ENCODE measurements around the gene RBP3. TPM values are rescaled to one million over a fixed set of nuclear protein-coding genes. Genes with fewer than 3 reads are reported as not detected.

RBP3 gene
- polyA plus RNA-seq, 4 donors = 0.07 to 0.11 (median 0.08) TPM

DNA sequence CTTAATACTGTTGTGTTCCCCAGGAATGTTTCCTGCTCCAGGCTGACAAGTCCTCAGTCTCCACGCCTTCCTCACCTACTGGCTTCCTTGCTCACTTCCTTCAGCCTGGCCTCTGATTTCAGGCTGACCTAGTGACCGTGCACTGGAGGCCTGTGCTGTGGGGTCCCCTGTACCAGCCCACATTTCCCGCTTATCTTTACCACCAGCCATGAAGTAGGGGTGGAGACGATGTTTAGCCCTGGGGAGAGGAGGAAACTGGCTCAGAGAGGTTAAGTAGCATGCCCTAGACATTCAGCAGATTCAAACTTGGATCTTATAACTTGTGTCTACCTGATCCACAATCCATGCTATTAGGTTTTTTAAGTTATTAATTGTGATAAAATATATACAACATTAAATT, 40.7 kb downstream of the RBP3 start:
- DNase-seq (ENCODE audit: low read depth in 4 of 4, low spot score in 3 of 4) = no peak

DNA sequence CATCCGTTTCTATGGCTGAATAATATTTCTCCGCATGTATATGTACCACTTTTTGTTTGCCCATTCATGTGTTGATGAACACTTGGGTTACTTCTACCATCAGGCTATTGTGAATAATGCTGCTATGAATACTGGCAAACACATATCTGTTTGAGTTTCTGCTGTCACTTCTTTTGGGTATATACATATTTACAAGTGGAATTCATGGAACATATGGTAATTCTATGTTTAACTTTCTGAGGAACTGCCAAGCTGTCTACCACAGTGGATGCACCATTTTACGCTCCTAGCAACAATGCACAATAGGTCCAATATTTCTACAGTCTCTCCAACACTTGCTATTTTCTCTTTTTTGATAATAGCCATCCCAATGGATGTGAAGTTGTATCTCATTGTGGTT, 41.5 kb downstream of the RBP3 start:
- DNase-seq (ENCODE audit: low read depth in 4 of 4, low spot score in 3 of 4) = no peak

DNA sequence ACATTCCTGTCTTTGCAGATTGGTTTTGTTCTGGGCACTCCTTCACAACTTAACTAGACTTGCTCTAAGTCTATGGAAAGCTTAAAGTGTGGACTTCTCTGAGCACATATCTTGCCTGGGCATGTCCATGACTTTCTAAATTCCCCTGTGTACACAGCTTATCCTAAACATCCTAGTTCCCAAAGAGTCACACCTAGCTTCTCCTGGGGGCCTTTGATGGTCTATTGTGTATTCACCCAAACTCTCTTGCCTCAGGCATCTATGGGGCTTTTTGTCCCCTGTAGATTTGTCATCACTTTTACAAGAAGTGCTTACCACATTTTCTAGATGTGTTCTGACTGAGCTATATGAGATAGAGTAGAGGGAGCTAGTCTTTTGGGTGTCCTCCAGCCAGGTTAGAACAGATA, 48.2 kb downstream of the RBP3 start:
- DNase-seq (ENCODE audit: low read depth in 4 of 4, low spot score in 3 of 4) = no peak

DNA sequence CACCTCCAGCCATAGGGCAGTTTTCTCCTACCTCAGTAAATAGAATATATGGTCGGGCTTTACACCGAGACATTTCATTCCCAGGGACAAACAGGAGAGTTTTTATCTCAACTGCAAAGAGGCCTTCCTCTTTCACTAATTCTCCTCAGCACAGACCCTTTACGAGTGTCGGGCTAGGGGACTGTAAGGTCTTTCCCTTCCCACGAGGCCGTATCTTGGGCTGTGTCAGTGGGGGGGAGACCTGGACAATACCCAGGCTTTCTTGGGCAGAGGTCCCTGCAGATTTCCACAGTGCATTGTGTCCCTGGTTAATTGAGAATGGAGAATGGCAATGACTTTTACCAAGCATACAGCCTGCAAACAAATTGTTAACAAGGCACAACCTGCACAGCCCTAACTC, 49.1 kb downstream of the RBP3 start:
- DNase-seq (ENCODE audit: low read depth in 4 of 4, low spot score in 3 of 4) = no peak

GRCh38 chr10:47400251-47400650, 52.1 kb downstream of the RBP3 start:
- DNase-seq (ENCODE audit: low read depth in 4 of 4, low spot score in 3 of 4) = no peak

GRCh38 chr10:47400786-47401185, 52.6 kb downstream of the RBP3 start:
- no peak for DNase-seq (ENCODE audit: low read depth in 4 of 4, low spot score in 3 of 4)

GRCh38 chr10:47401210-47401609, 53.0 kb downstream of the RBP3 start:
- no peak for DNase-seq (ENCODE audit: low read depth in 4 of 4, low spot score in 3 of 4)

- DNase-seq (ENCODE audit: low read depth in 4 of 4, low spot score in 3 of 4) = no peak
Observed at GRCh38 chr10:47401874-47402640, 53.9 kb downstream of the RBP3 start.

DNA sequence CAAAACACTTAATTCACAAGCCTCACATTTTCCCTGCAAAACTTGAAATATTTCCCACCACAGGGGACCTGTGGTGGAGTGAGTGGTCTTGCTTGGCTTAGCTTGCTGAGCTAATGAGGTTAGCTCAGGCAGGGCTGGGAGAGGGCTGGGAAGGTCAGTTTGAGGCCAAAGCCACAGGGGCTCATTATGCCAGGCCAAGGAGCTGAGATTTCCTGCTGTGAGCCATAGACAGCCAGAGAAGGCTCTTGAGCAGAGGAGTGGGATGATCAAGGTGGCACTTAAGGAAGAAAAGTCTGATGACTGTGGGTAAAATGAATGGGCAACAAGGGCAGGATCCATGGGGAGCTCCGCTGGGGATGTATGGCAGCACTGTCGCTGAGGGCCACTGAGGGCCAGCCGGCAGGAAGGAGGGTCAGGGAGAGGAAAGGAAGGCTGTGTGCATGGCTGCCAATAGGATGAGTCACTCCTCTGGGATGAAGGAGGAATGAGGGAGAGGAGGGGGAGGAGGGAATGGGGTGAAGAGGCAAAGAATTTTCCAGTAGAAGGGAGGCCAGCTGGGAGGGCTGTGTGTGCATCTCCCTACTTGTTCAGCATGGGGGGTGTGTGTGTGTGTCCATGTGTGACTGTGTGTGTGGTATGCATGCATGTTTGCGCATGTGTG, 54.6 kb downstream of the RBP3 start:
- no peak for DNase-seq (ENCODE audit: low read depth in 4 of 4, low spot score in 3 of 4)

- DNase-seq (ENCODE audit: low read depth in 4 of 4, low spot score in 3 of 4) = no peak
Observed at GRCh38 chr10:47403446-47404318, 55.5 kb downstream of the RBP3 start.

DNA sequence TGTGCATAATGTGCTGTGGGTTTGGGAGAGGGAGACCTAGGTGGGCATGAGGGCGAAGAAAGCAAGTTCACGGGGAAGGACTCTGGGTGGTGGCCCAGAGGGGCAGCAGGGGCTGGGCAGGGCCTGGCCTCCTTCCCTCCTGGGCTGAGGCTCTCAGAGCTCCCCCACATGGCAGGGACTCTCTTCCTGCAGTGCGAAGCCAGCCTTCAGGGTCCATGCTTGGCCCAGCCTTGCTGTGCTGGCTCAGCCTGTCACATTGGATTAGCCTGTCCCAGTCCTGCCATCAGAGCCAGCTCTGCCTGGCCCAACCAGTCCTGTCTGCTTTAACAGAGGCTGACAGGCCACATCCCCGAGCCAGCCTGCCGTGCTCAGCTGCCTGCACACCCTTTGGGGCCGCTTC, 56.3 kb downstream of the RBP3 start:
- no peak for DNase-seq (ENCODE audit: low read depth in 4 of 4, low spot score in 3 of 4)

DNA sequence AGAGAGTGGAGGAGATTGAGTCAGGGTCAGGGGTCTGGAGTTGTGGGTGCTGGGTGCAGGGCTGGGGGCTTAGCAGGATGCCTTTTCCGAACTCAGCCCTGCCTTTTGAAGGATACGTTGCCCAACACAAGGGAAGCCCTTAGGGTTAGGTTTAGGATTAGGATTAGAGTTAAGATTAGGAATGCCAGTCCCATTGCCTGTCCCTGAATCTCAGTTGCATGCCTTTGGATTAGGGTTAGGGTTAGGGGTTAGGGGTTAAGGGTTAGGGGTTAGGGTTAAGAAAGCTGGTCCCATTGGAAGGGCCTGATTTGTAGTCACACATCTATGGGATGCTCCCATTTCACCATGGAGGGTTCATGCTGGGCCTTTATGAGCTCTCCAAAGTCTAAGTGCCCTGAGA, 56.8 kb downstream of the RBP3 start:
- DNase-seq (ENCODE audit: low read depth in 4 of 4, low spot score in 3 of 4) = no peak

GRCh38 chr10:47405857-47406547, 57.8 kb downstream of the RBP3 start:
- no peak for DNase-seq (ENCODE audit: low read depth in 4 of 4, low spot score in 3 of 4)

DNA sequence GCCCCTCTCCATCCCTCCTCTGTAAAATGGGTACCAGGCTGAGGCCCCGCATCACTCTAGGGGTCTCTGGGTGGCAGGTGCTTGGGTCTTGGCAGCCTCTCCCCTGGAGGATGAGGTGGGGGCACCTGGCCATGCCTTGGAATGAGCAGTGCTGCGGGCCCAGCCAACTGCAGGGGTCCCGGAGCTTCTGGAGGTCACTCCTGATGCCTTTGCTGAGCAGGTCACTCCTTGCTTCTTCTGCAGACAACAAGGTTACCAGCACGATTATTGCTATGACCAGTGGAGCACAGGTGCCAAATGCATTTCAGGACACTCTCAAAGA, 58.3 kb downstream of the RBP3 start:
- no peak for DNase-seq (ENCODE audit: low read depth in 4 of 4, low spot score in 3 of 4)

DNA sequence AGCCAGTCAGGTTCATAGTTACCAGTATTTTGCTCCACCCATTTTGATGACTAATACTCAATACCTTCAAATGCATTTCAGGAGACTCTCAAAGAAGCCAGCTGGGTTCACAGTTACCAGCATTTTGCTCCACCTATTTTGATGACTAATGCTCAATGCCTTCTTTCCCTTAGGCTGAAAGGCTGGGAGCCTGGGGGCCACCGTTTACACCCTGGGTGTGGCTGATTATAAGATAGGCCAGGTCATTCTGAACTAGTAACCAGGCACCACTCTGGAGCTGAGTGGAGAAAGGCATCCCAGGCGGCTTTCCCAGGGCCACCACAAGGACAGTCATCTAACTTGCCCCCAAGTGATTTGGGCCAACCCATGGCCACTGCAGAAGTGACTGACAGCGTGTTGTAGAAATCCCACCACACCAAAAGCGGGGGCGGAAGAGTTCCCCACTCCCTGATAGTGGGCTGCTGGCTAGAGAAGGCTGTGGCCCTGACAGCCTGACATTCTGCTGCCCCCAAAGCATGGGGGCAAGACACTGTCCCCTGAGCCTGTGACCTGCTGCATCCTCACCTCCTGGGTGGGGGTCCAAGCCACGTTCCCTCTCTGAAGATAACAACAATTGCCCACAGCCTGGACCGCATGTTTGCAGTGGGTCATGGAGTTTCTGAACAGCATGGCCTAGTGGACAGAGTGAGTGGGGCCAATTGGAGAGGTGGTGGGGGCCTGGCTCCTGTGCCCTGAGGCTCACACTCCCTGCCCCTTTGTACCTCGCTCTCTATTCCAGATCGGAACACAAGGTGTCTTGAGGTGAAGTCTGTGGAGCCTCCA, 58.9 kb downstream of the RBP3 start:
- DNase-seq (ENCODE audit: low read depth in 4 of 4, low spot score in 3 of 4) = no peak

Other genes with a start within 250 kb of the RBP3 start
- gene GDF10, start 48.2 kb upstream of the RBP3 start, polyA plus RNA-seq (ENCODE audit: insufficient read length in 4 of 4) = 1 to 10 TPM; 1.7 to 2.9 (median 1.9) TPM
- gene GDF2, start 25.9 kb upstream of the RBP3 start, polyA plus RNA-seq (ENCODE audit: insufficient read length in 4 of 4) = not detected
- 1 to 10 TPM; 4.8 to 7.8 (median 5.9) TPM for gene ZNF488, start 35.9 kb downstream of the RBP3 start, polyA plus RNA-seq (ENCODE audit: insufficient read length in 4 of 4)
- gene ANXA8, start 135.8 kb downstream of the RBP3 start, polyA plus RNA-seq (ENCODE audit: insufficient read length in 4 of 4) = under 1 TPM in 3 of 4 donors, not detected in 1; 0.12 to 0.62 (median 0.40) TPM
- not detected for gene FAM25G, start 143.3 kb downstream of the RBP3 start, polyA plus RNA-seq (ENCODE audit: insufficient read length in 4 of 4)
- gene AGAP9, start 175.3 kb downstream of the RBP3 start, polyA plus RNA-seq (ENCODE audit: insufficient read length in 4 of 4) = 10 to 100 TPM in 1 of 4 donors, 1 to 10 TPM in 3; 4.4 to 15.0 (median 7.7) TPM

Data from right renal pelvis (tissue), 4 donors.